OCI-LY3 (cell line): ENCODE results near the gene SLC52A3.

Experiments
- CTCF ChIP-seq: fragments of 200-600, 300-600 bp; sonication (generic); IDR thresholded peaks from 2 replicates; pipeline ENCODE4 v1.5.1; 2014; ENCODE audit warnings: antibody characterized with exemption, low read length, low read depth
- EZH2phosphoT487 ChIP-seq: fragments of 200-600 bp; shearing (Covaris generic); IDR thresholded peaks from 2 replicates; pipeline ENCODE4 v1.6.1; 2018; ENCODE audit warnings: antibody characterized with exemption, mixed run types, low read depth

- TF ChIP-seq CTCF (no peak), EZH2phosphoT487 (no peak)
These were observed 51.0 kb downstream of the SLC52A3 start for GRCh38 chr20:717271-717670.
